Measurements from ENCODE around the gene NELFCD.

NELFCD gene

DNA sequence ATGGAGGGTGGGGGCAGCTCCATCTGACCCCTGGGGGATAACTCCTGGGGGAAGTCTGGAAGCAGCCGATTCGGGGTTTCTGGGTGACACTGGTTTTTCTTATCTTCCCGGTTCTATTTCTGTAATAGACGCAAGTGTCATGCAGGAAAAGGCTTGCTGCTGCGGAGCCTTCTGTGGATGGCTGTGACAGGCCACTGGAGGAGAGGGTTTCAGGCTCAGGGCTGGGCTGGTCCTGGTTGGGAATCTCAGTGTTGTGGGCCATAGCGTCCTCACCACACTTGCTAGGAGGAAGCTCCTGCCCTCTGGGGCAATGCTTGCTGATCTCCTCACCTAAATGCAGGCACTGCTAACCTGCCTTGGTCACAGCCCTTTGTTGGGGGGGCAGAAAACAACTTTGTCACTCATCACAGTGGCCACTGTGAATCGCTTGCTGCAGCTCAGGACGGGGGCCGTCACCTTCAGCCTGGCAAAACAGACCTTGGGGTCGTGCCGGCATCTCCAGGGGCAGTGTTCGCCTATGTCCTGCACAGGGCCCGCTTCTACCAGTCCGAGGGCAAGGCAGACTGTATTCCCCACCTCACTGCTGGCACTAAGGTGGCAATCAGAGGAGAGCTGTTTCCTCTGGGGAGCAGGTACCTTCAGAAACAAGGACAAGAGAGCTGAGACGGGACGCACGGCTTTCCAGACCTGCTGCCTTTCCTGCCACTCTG, 33.8 kb downstream of the NELFCD start:
- H3K4me1 ChIP-seq (ENCODE audit: control insufficient read depth in 5 of 5, insufficient read depth in 5 of 5, low read length in 5 of 5), result peaks cover 10 to 37% (median 21%) of the 10 kb centered on the region in 5 donors
- no peaks in the 10 kb centered on the region for H3K27me3 ChIP-seq (ENCODE audit: control insufficient read depth in 5 of 5, insufficient read depth in 4 of 5, low read length in 5 of 5)
- H3K9ac ChIP-seq (ENCODE audit: low read length in 5 of 5), result no peak overlapping the region
- no peaks in the 10 kb centered on the region for H3K9me3 ChIP-seq (ENCODE audit: control insufficient read depth in 5 of 5, low read length in 5 of 5)
- no peak overlapping the region for H3K4me3 ChIP-seq (ENCODE audit: low read depth in 1 of 5, low read length in 5 of 5)
- H3K27ac ChIP-seq (ENCODE audit: low read depth, low read length), result no peak overlapping the region
- H3K36me3 ChIP-seq (ENCODE audit: control insufficient read depth in 5 of 5, insufficient read depth in 5 of 5, low read length in 5 of 5), result peaks cover 0 to 2% (median 0%) of the 10 kb centered on the region in 5 donors

DNA sequence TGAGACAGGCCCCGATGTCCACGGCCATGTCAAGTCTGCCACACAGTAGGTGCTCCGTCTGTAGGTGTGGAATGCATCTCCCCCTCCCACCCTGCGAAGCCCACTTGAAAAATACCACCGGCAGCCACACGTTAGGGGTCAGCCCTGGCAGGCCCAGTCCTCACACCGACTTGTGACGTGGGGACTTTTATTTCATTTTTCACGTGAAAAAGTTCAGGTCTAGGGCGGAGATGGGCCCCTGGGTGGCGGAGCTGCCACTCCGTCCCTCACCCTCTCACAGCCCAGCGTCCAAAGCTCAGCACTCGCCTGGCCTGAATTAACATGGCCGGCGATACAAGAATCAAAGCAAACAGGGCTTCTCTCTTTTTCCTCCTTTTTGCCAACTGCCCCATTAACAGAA, 34.4 kb downstream of the NELFCD start:
- Histone ChIP-seq H3K27ac (ENCODE audit: low read depth, low read length) (no peak overlapping the region), H3K27me3 (ENCODE audit: control insufficient read depth in 5 of 5, insufficient read depth in 4 of 5, low read length in 5 of 5) (no peaks in the 10 kb centered on the region), H3K9ac (ENCODE audit: low read length in 5 of 5) (no peak overlapping the region)

DNA sequence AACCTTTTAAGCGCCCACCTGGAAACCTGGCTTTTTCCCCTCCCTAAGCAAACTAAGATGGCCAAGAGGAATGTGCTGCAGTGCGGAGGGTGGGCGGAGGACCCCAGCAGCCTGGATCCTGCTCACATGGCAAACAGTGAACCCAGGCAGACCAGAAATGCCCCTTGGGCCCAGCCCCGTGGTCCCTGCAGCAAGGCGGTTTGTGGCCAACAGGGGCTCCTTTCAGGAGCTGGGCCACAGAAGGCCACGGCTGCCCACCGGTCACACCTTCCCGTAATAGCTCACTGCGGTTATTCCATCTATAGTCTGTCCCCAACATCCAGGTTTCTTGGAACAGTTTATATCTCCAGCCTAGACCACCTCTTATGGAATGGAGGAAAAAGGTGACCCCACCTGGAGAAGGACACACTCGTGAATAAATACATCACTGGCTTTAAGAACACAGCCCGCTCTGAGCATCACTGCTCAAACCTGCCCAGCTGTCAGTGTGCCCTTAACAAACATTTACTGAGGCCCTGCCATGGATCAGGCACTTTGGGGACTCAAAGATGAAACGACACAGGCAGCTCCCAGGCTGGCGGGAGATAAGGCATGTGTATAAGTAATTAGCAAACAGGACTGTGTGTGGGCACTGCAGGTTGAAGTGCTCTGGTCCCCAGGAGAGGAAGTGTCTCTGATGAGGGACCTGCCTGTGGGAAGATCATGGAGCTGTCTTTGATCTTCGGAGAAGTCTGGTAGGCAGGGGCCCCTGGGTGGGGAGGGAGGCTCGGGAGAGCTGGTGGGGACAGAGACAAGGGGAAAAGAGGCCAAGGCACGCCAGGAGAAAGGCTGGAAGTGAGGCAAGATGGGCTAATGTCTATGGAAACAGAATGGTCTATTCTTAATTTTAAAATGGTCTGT, 35.0 kb downstream of the NELFCD start:
- no peaks in the 10 kb centered on the region for H3K27me3 ChIP-seq (ENCODE audit: control insufficient read depth in 5 of 5, insufficient read depth in 4 of 5, low read length in 5 of 5)
- H3K9me3 ChIP-seq (ENCODE audit: control insufficient read depth in 5 of 5, low read length in 5 of 5), result no peaks in the 10 kb centered on the region
- H3K9ac ChIP-seq (ENCODE audit: low read length in 5 of 5), result no peak overlapping the region
- H3K4me1 ChIP-seq (ENCODE audit: control insufficient read depth in 5 of 5, insufficient read depth in 5 of 5, low read length in 5 of 5), result peaks cover 5 to 25% (median 9%) of the 10 kb centered on the region in 5 donors
- H3K4me3 ChIP-seq (ENCODE audit: low read depth in 1 of 5, low read length in 5 of 5), result no peak overlapping the region
- H3K27ac ChIP-seq (ENCODE audit: low read depth, low read length), result no peak overlapping the region
- peaks cover 0 to 2% (median 0%) of the 10 kb centered on the region in 5 donors for H3K36me3 ChIP-seq (ENCODE audit: control insufficient read depth in 5 of 5, insufficient read depth in 5 of 5, low read length in 5 of 5)

More for the DNA sequence above, 34.4 kb downstream of the NELFCD start:
- peaks cover 0 to 2% (median 0%) of the 10 kb centered on the region in 5 donors for H3K36me3 ChIP-seq (ENCODE audit: control insufficient read depth in 5 of 5, insufficient read depth in 5 of 5, low read length in 5 of 5)
- H3K4me1 ChIP-seq (ENCODE audit: control insufficient read depth in 5 of 5, insufficient read depth in 5 of 5, low read length in 5 of 5), result peaks cover 10 to 31% (median 15%) of the 10 kb centered on the region in 5 donors
- no peaks in the 10 kb centered on the region for H3K9me3 ChIP-seq (ENCODE audit: control insufficient read depth in 5 of 5, low read length in 5 of 5)
- no peak overlapping the region for H3K4me3 ChIP-seq (ENCODE audit: low read depth in 1 of 5, low read length in 5 of 5)

DNA sequence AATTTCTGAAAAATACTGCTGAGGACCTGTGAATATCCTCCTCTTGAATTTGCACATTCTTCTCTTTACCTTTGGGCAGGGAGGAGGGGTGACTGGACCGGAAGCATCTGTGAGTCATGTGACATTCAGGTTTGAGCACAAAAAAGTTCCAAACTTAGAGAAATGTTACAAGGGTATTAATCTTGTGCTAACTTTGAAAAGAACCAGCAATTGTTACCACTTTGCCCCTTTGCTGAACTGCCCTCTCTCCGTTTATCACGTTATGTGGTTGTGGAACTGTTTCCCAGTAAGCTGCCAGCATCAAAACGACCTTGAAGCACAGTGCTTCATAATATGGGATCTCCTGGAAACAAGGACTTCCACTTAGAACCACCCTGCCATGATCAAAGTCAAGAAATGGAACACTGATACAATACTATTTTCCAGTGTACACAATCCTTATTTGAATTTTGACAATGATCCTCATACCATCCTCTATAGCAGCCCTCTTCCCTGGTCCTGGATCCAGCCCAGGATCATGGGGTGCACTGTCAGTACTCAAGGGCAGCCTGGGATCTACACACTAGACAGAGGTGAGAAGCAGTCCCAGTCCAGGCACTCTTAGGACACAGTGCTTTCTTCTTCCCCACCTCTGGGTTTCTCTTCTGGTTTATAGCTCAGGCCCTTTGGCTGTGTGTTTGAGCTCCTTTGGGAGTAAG, 35.9 kb downstream of the NELFCD start:
- H3K4me3 ChIP-seq (ENCODE audit: low read depth in 1 of 5, low read length in 5 of 5), result no peak overlapping the region

DNA sequence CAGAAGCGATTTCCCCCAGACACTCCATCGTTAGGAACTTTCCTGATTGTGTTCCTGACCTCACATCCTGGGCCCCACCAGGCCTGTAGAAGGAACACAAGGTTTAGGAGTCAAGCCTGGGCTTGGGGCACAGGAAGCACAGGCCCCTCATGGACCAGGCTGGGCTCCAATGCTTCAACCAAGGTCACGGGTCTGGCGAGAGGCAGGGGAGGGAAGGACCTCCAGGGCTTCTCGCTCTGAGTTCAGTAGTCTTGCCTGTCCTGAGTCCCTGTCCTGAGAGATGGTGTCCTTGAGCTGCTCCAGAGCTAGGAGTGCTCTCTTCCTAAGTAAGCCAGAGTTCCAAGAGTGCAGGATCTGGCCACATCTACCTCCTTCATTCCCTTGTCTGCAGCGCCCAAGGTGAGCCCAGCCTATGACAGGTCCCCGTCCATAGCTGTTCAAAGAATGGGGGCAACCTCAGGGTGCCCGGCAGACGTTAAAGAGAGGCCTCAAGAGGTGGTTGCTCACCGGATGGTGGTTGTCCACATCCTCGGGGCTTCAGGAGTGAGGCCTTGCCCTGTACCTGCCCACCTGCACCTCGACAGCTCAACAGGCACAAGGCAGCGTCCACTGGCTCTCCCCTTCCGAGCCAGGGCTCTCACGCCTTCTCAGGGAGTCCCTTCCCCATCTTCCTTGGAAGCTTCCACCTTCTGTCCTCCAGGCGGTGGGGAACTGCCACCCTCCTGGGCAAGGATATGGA, 36.6 kb downstream of the NELFCD start:
- no peaks in the 10 kb centered on the region for H3K9me3 ChIP-seq (ENCODE audit: control insufficient read depth in 5 of 5, low read length in 5 of 5)
- peaks cover 0 to 10% (median 2%) of the 10 kb centered on the region in 5 donors for H3K36me3 ChIP-seq (ENCODE audit: control insufficient read depth in 5 of 5, insufficient read depth in 5 of 5, low read length in 5 of 5)
- H3K27me3 ChIP-seq (ENCODE audit: control insufficient read depth in 5 of 5, insufficient read depth in 4 of 5, low read length in 5 of 5), result no peaks in the 10 kb centered on the region
- no peak overlapping the region for H3K27ac ChIP-seq (ENCODE audit: low read depth, low read length)
- H3K4me1 ChIP-seq (ENCODE audit: control insufficient read depth in 5 of 5, insufficient read depth in 5 of 5, low read length in 5 of 5), result peaks cover 0 to 16% (median 0%) of the 10 kb centered on the region in 5 donors
- peak overlapping the region in 1 of 5 donors; percentile 35 for H3K9ac ChIP-seq (ENCODE audit: low read length in 5 of 5)
- no peak overlapping the region for H3K4me3 ChIP-seq (ENCODE audit: low read depth in 1 of 5, low read length in 5 of 5)

More for the DNA sequence above, 35.9 kb downstream of the NELFCD start:
- peaks cover 0 to 7% (median 0%) of the 10 kb centered on the region in 5 donors for H3K36me3 ChIP-seq (ENCODE audit: control insufficient read depth in 5 of 5, insufficient read depth in 5 of 5, low read length in 5 of 5)
- peaks cover 0 to 16% (median 0%) of the 10 kb centered on the region in 5 donors for H3K4me1 ChIP-seq (ENCODE audit: control insufficient read depth in 5 of 5, insufficient read depth in 5 of 5, low read length in 5 of 5)
- H3K27me3 ChIP-seq (ENCODE audit: control insufficient read depth in 5 of 5, insufficient read depth in 4 of 5, low read length in 5 of 5), result no peaks in the 10 kb centered on the region
- H3K27ac ChIP-seq (ENCODE audit: low read depth, low read length), result no peak overlapping the region
- H3K9ac ChIP-seq (ENCODE audit: low read length in 5 of 5), result peak overlapping the region in 1 of 5 donors; percentile 35
- no peaks in the 10 kb centered on the region for H3K9me3 ChIP-seq (ENCODE audit: control insufficient read depth in 5 of 5, low read length in 5 of 5)

DNA sequence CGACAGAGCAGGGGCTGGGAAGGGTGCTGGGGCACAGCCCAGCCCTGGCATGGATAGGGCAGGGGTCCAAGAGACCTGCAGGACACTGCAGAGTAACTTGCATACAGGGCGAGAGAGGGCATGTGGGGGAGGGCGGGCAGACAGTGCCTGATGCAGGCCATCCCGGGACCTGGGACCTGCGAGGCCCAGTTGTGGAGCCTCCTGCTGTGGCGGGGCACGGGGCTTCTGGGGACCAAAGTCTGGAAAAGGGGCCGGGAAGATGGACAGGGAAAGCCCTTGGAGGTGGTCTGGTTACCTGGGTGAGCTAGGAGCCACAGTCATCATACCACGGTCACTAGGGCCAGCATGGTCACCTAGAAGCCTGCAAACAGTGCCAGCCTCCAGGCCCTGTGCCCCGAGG, 37.8 kb downstream of the NELFCD start:
- Histone ChIP-seq H3K9ac (ENCODE audit: low read length in 5 of 5) (no peak overlapping the region), H3K27me3 (ENCODE audit: control insufficient read depth in 5 of 5, insufficient read depth in 4 of 5, low read length in 5 of 5) (no peaks in the 10 kb centered on the region), H3K36me3 (ENCODE audit: control insufficient read depth in 5 of 5, insufficient read depth in 5 of 5, low read length in 5 of 5) (peaks cover 0 to 21% (median 13%) of the 10 kb centered on the region in 5 donors), H3K9me3 (ENCODE audit: control insufficient read depth in 5 of 5, low read length in 5 of 5) (no peaks in the 10 kb centered on the region), H3K27ac (ENCODE audit: low read depth, low read length) (no peak overlapping the region), H3K4me3 (ENCODE audit: low read depth in 1 of 5, low read length in 5 of 5) (no peak overlapping the region), H3K4me1 (ENCODE audit: control insufficient read depth in 5 of 5, insufficient read depth in 5 of 5, low read length in 5 of 5) (peaks cover 0 to 16% (median 0%) of the 10 kb centered on the region in 5 donors)

DNA sequence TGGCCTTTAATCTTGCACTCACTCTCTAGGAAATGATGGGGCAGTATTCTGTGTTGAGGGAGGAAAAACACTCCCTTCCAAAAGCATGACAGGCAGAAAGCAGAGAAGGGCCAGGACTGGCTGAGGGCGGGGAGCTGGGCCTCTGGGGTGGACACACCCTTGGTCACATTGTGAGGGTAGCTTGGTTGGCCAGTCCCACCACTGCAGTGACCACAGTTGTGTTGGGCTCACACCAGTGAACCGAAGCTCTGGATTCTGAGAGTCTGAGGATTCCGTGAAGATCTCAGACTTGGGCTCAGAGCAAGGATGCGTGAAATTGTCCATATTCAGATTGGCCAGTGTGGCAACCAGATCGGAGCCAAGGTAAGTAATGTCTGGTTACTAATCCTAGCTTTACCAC, 38.2 kb downstream of the NELFCD start, which contains the start of gene TUBB1:
Gene TUBB1 (plus strand): TSS at position 213 of the 400 bp plus-strand sequence. CDS start 94 bp downstream, at position 307.
- H3K4me1 ChIP-seq (ENCODE audit: control insufficient read depth in 5 of 5, insufficient read depth in 5 of 5, low read length in 5 of 5), result peaks cover 0 to 16% (median 0%) of the 10 kb centered on the region in 5 donors
- no peak within 1 kb of the TSS for H3K9ac ChIP-seq (ENCODE audit: low read length in 5 of 5)
- no peak within 1 kb of the TSS for H3K4me3 ChIP-seq (ENCODE audit: low read depth in 1 of 5, low read length in 5 of 5)
- H3K9me3 ChIP-seq (ENCODE audit: control insufficient read depth in 5 of 5, low read length in 5 of 5), result no peaks in the 10 kb centered on the region
- peaks cover 0 to 25% (median 17%) of the 10 kb centered on the region in 5 donors for H3K36me3 ChIP-seq (ENCODE audit: control insufficient read depth in 5 of 5, insufficient read depth in 5 of 5, low read length in 5 of 5)
- H3K27ac ChIP-seq (ENCODE audit: low read depth, low read length), result no peak within 1 kb of the TSS
- H3K27me3 ChIP-seq (ENCODE audit: control insufficient read depth in 5 of 5, insufficient read depth in 4 of 5, low read length in 5 of 5), result no peaks in the 10 kb centered on the region

DNA sequence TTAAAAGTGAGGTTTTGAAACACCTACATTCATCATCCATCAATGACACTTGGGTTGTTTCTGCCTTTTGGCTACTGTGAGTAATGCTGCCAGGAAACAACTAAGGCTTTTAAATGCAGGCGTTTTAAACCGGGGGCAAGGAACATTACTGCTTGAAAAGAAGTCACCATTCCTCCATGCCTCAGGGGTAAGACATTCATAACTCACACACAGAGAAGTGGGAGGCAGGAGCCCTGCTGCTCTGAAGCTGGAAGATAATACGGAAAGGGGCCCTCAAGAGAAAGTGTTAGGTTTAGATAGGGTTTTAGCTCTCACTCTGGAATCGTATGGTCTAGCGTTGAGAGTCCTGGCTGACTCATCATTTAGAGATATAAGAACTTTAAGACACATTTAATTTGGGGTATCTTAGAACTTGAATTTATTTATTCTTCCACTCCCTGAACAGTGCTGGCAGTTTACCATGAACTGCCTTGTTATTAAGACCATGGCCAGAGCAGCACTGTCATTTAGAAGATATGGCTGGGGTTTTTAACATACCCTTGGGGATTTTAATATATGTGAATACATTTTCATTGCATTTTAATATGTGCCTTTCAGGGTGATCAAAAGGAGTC, 40.0 kb downstream of the NELFCD start:
- H3K4me1 ChIP-seq (ENCODE audit: control insufficient read depth in 5 of 5, insufficient read depth in 5 of 5, low read length in 5 of 5), result peaks cover 0 to 16% (median 3%) of the 10 kb centered on the region in 5 donors
- H3K9ac ChIP-seq (ENCODE audit: low read length in 5 of 5), result no peak overlapping the region
- peaks cover 9 to 42% (median 34%) of the 10 kb centered on the region in 5 donors for H3K36me3 ChIP-seq (ENCODE audit: control insufficient read depth in 5 of 5, insufficient read depth in 5 of 5, low read length in 5 of 5)
- H3K27me3 ChIP-seq (ENCODE audit: control insufficient read depth in 5 of 5, insufficient read depth in 4 of 5, low read length in 5 of 5), result no peaks in the 10 kb centered on the region
- H3K27ac ChIP-seq (ENCODE audit: low read depth, low read length), result no peak overlapping the region
- no peak overlapping the region for H3K4me3 ChIP-seq (ENCODE audit: low read depth in 1 of 5, low read length in 5 of 5)
- no peaks in the 10 kb centered on the region for H3K9me3 ChIP-seq (ENCODE audit: control insufficient read depth in 5 of 5, low read length in 5 of 5)

DNA sequence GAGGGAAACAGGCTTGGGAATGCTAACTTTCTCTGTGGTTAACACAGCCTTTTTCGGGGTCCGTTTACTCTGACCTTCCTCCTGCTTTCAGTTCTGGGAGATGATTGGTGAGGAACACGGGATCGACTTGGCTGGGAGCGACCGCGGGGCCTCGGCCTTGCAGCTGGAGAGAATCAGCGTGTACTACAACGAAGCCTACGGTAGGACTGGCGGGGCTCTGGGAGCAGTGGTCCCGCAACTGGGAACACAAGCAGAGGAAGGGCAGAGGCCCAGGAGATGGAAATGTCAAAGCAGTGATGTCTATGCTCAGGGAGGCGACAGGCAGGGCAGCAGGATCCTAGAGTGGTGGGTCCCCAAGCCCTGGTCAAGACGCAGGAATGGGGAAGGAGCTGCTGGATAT, 41.7 kb downstream of the NELFCD start:
- H3K27ac ChIP-seq (ENCODE audit: low read depth, low read length), result no peak overlapping the region
- H3K36me3 ChIP-seq (ENCODE audit: control insufficient read depth in 5 of 5, insufficient read depth in 5 of 5, low read length in 5 of 5), result peaks cover 11 to 59% (median 44%) of the 10 kb centered on the region in 5 donors

More for the DNA sequence above, 41.7 kb downstream of the NELFCD start:
- H3K27me3 ChIP-seq (ENCODE audit: control insufficient read depth in 5 of 5, insufficient read depth in 4 of 5, low read length in 5 of 5), result no peaks in the 10 kb centered on the region
- H3K9me3 ChIP-seq (ENCODE audit: control insufficient read depth in 5 of 5, low read length in 5 of 5), result no peaks in the 10 kb centered on the region
- no peak overlapping the region for H3K4me3 ChIP-seq (ENCODE audit: low read depth in 1 of 5, low read length in 5 of 5)
- H3K9ac ChIP-seq (ENCODE audit: low read length in 5 of 5), result no peak overlapping the region
- peaks cover 0 to 11% (median 6%) of the 10 kb centered on the region in 5 donors for H3K4me1 ChIP-seq (ENCODE audit: control insufficient read depth in 5 of 5, insufficient read depth in 5 of 5, low read length in 5 of 5)
